GM13976 (cell line): ENCODE measurements around the gene CPN2.

Source experiments
- DNase-seq: peaks from one replicate; pipeline ENCODE4 v3.0.0; 2012; ENCODE audit warnings: low spot score
- CTCF ChIP-seq: IDR thresholded peaks from 2 replicates; pipeline ENCODE4 v1.5.1; 2012; ENCODE audit warnings: borderline replicate concordance, mild to moderate bottlenecking; ENCODE audit not compliant: insufficient read depth; ENCODE audit errors: extremely low read depth, missing control alignments, control extremely low read depth
- in situ Hi-C: fragments of 300-500 bp; cut with MboI; formaldehyde crosslinking; loops from one replicate; pipeline ENCODE4 v1.12.0; 2022; ENCODE audit warnings: low sequenced_read_pairs, mixed read lengths, inconsistent platforms; ENCODE audit not compliant: unreplicated experiment

Gene CPN2

GRCh38 chr3:194310060-194310835, 40.9 kb downstream of the CPN2 start:
- in situ Hi-C loops: loop anchor here (10.0 to 25.0 kb wide), 3 partner anchors 175 to 648 kb away; partner anchors contain the start of gene HES1
- no peak for DNase-seq

GRCh38 chr3:194308601-194309449, 42.3 kb downstream of the CPN2 start:
- in situ Hi-C loops: loop anchor here (25.0 kb wide), 2 partner anchors 347 to 647 kb away; no protein-coding TSS in a partner anchor
- TF ChIP-seq CTCF: no peak
- no peak for DNase-seq

More at GRCh38 chr3:194310060-194310835, 40.9 kb downstream of the CPN2 start:
- no peak for TF ChIP-seq CTCF

GRCh38 chr3:194307849-194308248, 43.3 kb downstream of the CPN2 start:
- DNase-seq: no peak
- no peak for TF ChIP-seq CTCF
- in situ Hi-C loops: loop anchor here (25.0 kb wide), 2 partner anchors 346 to 646 kb away; no protein-coding TSS in a partner anchor

- DNase-seq: peak; percentile 60
- no peak for TF ChIP-seq CTCF
- in situ Hi-C loops: loop anchor here (25.0 kb wide), 2 partner anchors 345 to 645 kb away; no protein-coding TSS in a partner anchor
These were observed 44.1 kb downstream of the CPN2 start for GRCh38 chr3:194306771-194307640.

- DNase-seq: no peak
- no peak for TF ChIP-seq CTCF
- in situ Hi-C loops: loop anchor here (25.0 kb wide), 2 partner anchors 344 to 644 kb away; no protein-coding TSS in a partner anchor
These were observed 44.9 kb downstream of the CPN2 start for GRCh38 chr3:194306109-194306686.
